Measurements from ENCODE around the gene LRRC59. TPM values are rescaled to one million over a fixed set of nuclear protein-coding genes. Genes with fewer than 3 reads are reported as not detected.

LRRC59 gene
- total RNA-seq, 4 donors from 2014 or later, result 57.0 to 89.1 (median 73.2) TPM

GRCh38 chr17:50332196-50332595 lies 65.1 kb downstream of the LRRC59 start:
- Histone ChIP-seq H3K4me3 (no peak overlapping the region), H3K9me3 (no peaks in the 10 kb centered on the region), H3K4me1 (no peaks in the 10 kb centered on the region), H3K36me3 (no peaks in the 10 kb centered on the region), H3K27me3 (no peaks in the 10 kb centered on the region), H3K27ac (no peak overlapping the region)
- DNase-seq, result no peak
- no peak for TF ChIP-seq POLR2A (IDR thresholded peaks at IDR 0.05)
- TF ChIP-seq CTCF (IDR thresholded peaks at IDR 0.05), result no peak

Small RNAs within 50 kb of the gene (small RNA-seq; reads per million reads assigned to genes)
- gene RF00019, result 0 reads per million in 2 donors

Other genes starting within 250 kb of the LRRC59 start
- gene PPP1R9B, start 246.8 kb downstream of the LRRC59 start, total RNA-seq, result 10 to 100 TPM; 18.0 to 40.4 (median 32.9) TPM
- 1 to 10 TPM in 3 of 4 donors, not detected in 1; 2.9 to 3.5 (median 3.5) TPM for gene SGCA, start 231.5 kb downstream of the LRRC59 start, total RNA-seq
- gene COL1A1, start 195.9 kb downstream of the LRRC59 start, total RNA-seq, result 100 to 1,000 TPM in 1 of 4 donors, 10 to 100 TPM in 3; 11.3 to 287 (median 31.9) TPM
- gene TMEM92, start 123.1 kb downstream of the LRRC59 start, total RNA-seq, result 10 to 100 TPM in 3 of 4 donors, under 1 TPM in 1; 0.83 to 86.0 (median 50.6) TPM
- 10 to 100 TPM; 17.7 to 41.3 (median 27.1) TPM for gene XYLT2, start 51.4 kb downstream of the LRRC59 start, total RNA-seq
- 10 to 100 TPM; 14.0 to 72.8 (median 64.4) TPM for gene MRPL27, start 24.3 kb downstream of the LRRC59 start, total RNA-seq
- 10 to 100 TPM in 1 of 4 donors, 1 to 10 TPM in 2, under 1 TPM in 1; 0.53 to 23.1 (median 1.9) TPM for gene EME1, start 24.3 kb downstream of the LRRC59 start, total RNA-seq
- gene ACSF2, start 28.7 kb upstream of the LRRC59 start, total RNA-seq, result 100 to 1,000 TPM; 143 to 278 (median 189) TPM
- 10 to 100 TPM in 2 of 4 donors, 1 to 10 TPM in 2; 7.4 to 24.6 (median 14.7) TPM for gene CHAD, start 71.4 kb upstream of the LRRC59 start, total RNA-seq
- gene RSAD1, start 81.3 kb upstream of the LRRC59 start, total RNA-seq, result 10 to 100 TPM; 24.3 to 53.4 (median 39.5) TPM
- gene MYCBPAP, start 110.9 kb upstream of the LRRC59 start, total RNA-seq, result 1 to 10 TPM in 1 of 4 donors, under 1 TPM in 1, not detected in 2; 0.53 to 1.1 TPM
- gene EPN3, start 135.2 kb upstream of the LRRC59 start, total RNA-seq, result 10 to 100 TPM in 2 of 4 donors, 1 to 10 TPM in 2; 3.0 to 17.3 (median 13.0) TPM
- 100 to 1,000 TPM in 3 of 4 donors, 10 to 100 TPM in 1; 75.1 to 125 (median 110) TPM for gene SPATA20, start 149.7 kb upstream of the LRRC59 start, total RNA-seq
- not detected for gene CACNA1G, start 163.2 kb upstream of the LRRC59 start, total RNA-seq
- 100 to 1,000 TPM; 190 to 683 (median 305) TPM for gene ABCC3, start 237.4 kb upstream of the LRRC59 start, total RNA-seq